Suprapubic skin (tissue), 4 donors: ENCODE results near the gene PNPLA8. TPM values are rescaled to one million over a fixed set of nuclear protein-coding genes. Genes with fewer than 3 reads are reported as not detected.

Experiments used
- DNase-seq, 2 donors: peaks; one replicate each; pipeline ENCODE4 v3.0.0-alpha.2; 2019; ENCODE audit warnings: low spot score in 2 of 2
- H3K27ac ChIP-seq: fragments of 200-600 bp; sonication (generic); one replicate; pipeline ENCODE4 v1.5.1; 2019
- H3K27me3 ChIP-seq: fragments of 200-600 bp; sonication (generic); one replicate; pipeline ENCODE4 v1.5.1; 2019
- H3K36me3 ChIP-seq: fragments of 200-600 bp; sonication (generic); one replicate; pipeline ENCODE4 v1.5.1; 2019
- H3K4me1 ChIP-seq: fragments of 200-600 bp; sonication (generic); one replicate; pipeline ENCODE4 v1.5.1; 2019
- H3K4me3 ChIP-seq: fragments of 200-600 bp; sonication (generic); one replicate; pipeline ENCODE4 v1.5.1; 2019; ENCODE audit warnings: mild to moderate bottlenecking
- H3K9me3 ChIP-seq: fragments of 200-600 bp; sonication (generic); one replicate; pipeline ENCODE4 v1.5.1; 2019
- CTCF ChIP-seq, 2 donors: fragments of 200-600 bp in 1 of 2; fragments of 450-650 bp in 1 of 2; sonication (generic) in 1 of 2; IDR thresholded peaks; one replicate each; pipeline ENCODE4 v1.5.1; 2016 to 2019; ENCODE audit warnings: antibody characterized with exemption in 2 of 2, mild to moderate bottlenecking in 1 of 2, moderate library complexity in 1 of 2
- EP300 ChIP-seq: sonication (generic); formaldehyde crosslinking; IDR thresholded peaks from one replicate; pipeline ENCODE4 v1.6.1; 2017; ENCODE audit warnings: antibody characterized with exemption
- POLR2A ChIP-seq, 2 donors: fragments of 450-650 bp; IDR thresholded peaks; one replicate each; pipeline ENCODE4 v1.6.1; 2017; ENCODE audit warnings: antibody characterized with exemption in 2 of 2, mild to moderate bottlenecking in 2 of 2, moderate library complexity in 2 of 2
- POLR2AphosphoS5 ChIP-seq, 3 donors: sonication (generic); formaldehyde crosslinking; IDR thresholded peaks; one replicate each; pipeline ENCODE4 v1.6.1; 2017; ENCODE audit warnings: antibody characterized with exemption in 3 of 3
- WGBS: methylation state at CpG from one replicate; pipeline ENCODE4 v1.1.5; 2018; 5-methylcytosine and 5-hydroxymethylcytosine counted together
- total RNA-seq, 4 donors: library from RNA; depleted of rRNA; stranded (reverse); fragments of >200 nt; gene quantifications; one replicate each; pipeline ENCODE4 v1.1.0, GENCODE V29; 2016

PNPLA8 gene
- total RNA-seq, 4 donors from 2014 or later: 28.1 to 49.8 (median 41.5) TPM

- no peak overlapping the region for H3K27ac ChIP-seq
- H3K9me3 ChIP-seq: no peaks in the 10 kb centered on the region
- H3K27me3 ChIP-seq: no peaks in the 10 kb centered on the region
- H3K4me3 ChIP-seq: no peak overlapping the region
- no peak for DNase-seq
- WGBS: 55% methylated on average over 2 of the region's 2 CpGs
- TF ChIP-seq EP300 (no peak), POLR2AphosphoS5 (IDR thresholded peaks at IDR 0.05) (no peak), CTCF (IDR thresholded peaks at IDR 0.05) (no peak), POLR2A (IDR thresholded peaks at IDR 0.05) (no peak)
- no peaks in the 10 kb centered on the region for H3K4me1 ChIP-seq
- no peaks in the 10 kb centered on the region for H3K36me3 ChIP-seq
These were observed 100.1 kb downstream of the PNPLA8 start for GRCh38 chr7:108425714-108426275.

- TF ChIP-seq CTCF (IDR thresholded peaks at IDR 0.05) (no peak), POLR2AphosphoS5 (IDR thresholded peaks at IDR 0.05) (no peak), POLR2A (IDR thresholded peaks at IDR 0.05) (no peak), EP300 (no peak)
- H3K27ac ChIP-seq: no peak overlapping the region
- DNase-seq: no peak
- H3K27me3 ChIP-seq: peaks cover 6% of the 10 kb centered on the region
- no peak overlapping the region for H3K4me3 ChIP-seq
- H3K36me3 ChIP-seq: no peaks in the 10 kb centered on the region
- WGBS: 77% methylated on average over 4 of the region's 4 CpGs
- H3K9me3 ChIP-seq: no peaks in the 10 kb centered on the region
- H3K4me1 ChIP-seq: no peaks in the 10 kb centered on the region
These were observed 101.9 kb downstream of the PNPLA8 start for GRCh38 chr7:108424013-108424412.

- H3K36me3 ChIP-seq: no peaks in the 10 kb centered on the region
- 83% methylated on average over 5 of the region's 5 CpGs for WGBS
- H3K27ac ChIP-seq: no peak overlapping the region
- DNase-seq: no peak
- H3K27me3 ChIP-seq: peaks cover 6% of the 10 kb centered on the region
- H3K4me1 ChIP-seq: no peaks in the 10 kb centered on the region
- TF ChIP-seq POLR2A (IDR thresholded peaks at IDR 0.05) (no peak), CTCF (IDR thresholded peaks at IDR 0.05) (no peak), POLR2AphosphoS5 (IDR thresholded peaks at IDR 0.05) (no peak), EP300 (no peak)
- no peak overlapping the region for H3K4me3 ChIP-seq
- no peaks in the 10 kb centered on the region for H3K9me3 ChIP-seq
These were observed 102.6 kb downstream of the PNPLA8 start for GRCh38 chr7:108423089-108423989.

- Histone ChIP-seq H3K36me3 (no peaks in the 10 kb centered on the region), H3K4me3 (no peak overlapping the region), H3K9me3 (no peaks in the 10 kb centered on the region), H3K4me1 (no peaks in the 10 kb centered on the region), H3K27me3 (peaks cover 6% of the 10 kb centered on the region), H3K27ac (no peak overlapping the region)
- 36% methylated on average over 3 of the region's 3 CpGs for WGBS
- DNase-seq: no peak
- TF ChIP-seq CTCF (IDR thresholded peaks at IDR 0.05) (no peak), POLR2A (IDR thresholded peaks at IDR 0.05) (no peak), EP300 (no peak)
These were observed 104.1 kb downstream of the PNPLA8 start for GRCh38 chr7:108421720-108422331.

Other genes starting within 250 kb of the PNPLA8 start
- gene NRCAM, start 69.7 kb downstream of the PNPLA8 start, total RNA-seq: 1 to 10 TPM; 2.3 to 7.2 (median 2.8) TPM
- gene THAP5, start 43.6 kb upstream of the PNPLA8 start, total RNA-seq: 10 to 100 TPM; 12.8 to 27.2 (median 19.8) TPM
- gene DNAJB9, start 43.7 kb upstream of the PNPLA8 start, total RNA-seq: 10 to 100 TPM in 3 of 4 donors, 1 to 10 TPM in 1; 9.5 to 33.5 (median 24.0) TPM